ENCODE results near the gene GNAT1.

DNA sequence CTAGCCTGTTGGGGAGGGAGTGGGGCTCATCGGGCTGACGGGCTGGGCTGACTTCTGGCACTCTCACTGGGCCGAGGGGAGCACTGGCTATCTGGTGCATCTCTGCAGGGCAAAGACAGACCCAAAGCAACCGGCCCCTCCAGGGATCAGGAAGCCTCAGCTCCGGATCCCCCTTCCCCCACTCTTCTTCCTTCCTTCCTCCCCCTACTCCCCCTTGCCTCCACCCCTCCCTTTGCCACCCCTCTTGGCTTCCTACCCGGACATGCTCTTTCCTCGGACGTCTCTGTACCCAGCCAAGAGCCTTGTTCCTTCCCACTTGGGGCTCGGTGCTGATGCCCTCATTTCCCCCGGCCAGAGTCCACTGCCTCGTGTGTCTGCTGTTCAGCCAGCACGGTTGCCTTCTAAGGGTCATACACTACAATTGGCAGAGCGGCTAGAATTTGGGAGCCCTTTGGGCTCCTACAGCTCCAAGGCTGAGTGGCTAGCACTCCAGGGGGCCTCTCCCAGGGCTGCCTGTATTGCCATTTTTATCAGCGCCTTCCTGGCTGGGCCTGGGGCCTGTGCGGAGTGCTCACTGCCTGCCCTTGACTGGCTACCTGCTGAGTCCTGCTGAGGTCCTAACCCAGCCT, 25.4 kb upstream of the GNAT1 start:
- TF ChIP-seq HDGF (IDR thresholded peaks at IDR 0.05; ENCODE audit: borderline replicate concordance) (no peak), CTBP1 (IDR thresholded peaks at IDR 0.05; ENCODE audit: borderline replicate concordance) (no peak), FOXM1 (IDR thresholded peaks at IDR 0.05; ENCODE audit: borderline replicate concordance) (no peak), LEF1 (IDR thresholded peaks at IDR 0.05; ENCODE audit: borderline replicate concordance) (no peak), FOXK2 (IDR thresholded peaks at IDR 0.05) (no peak), PKNOX1 (IDR thresholded peaks at IDR 0.05) (no peak), SP1 (IDR thresholded peaks at IDR 0.05) (no peak), BHLHE40 (IDR thresholded peaks at IDR 0.05; ENCODE audit: borderline replicate concordance) (no peak), ARNT (IDR thresholded peaks at IDR 0.05) (no peak), ELF4 (IDR thresholded peaks at IDR 0.05) (no peak), SUZ12 (IDR thresholded peaks at IDR 0.05) (no peak), FOXA1 (IDR thresholded peaks at IDR 0.05) (no peak)
